ENCODE data around the gene UBXN1.
"Not testable (repeated sequence)": the region's sequence is repeated elsewhere in the genome, so short reads cannot be mapped to it uniquely, and the experiment has no call there.

Gene UBXN1

GRCh38 chr11:62671608-62672389 is 7.1 kb downstream of the UBXN1 start, which contains the start of the genes LBHD1 and UQCC3:
Gene LBHD1, minus strand, starts transcription at chr11:62672267. Its CDS starts 2,236 bp downstream, at chr11:62670031.
Gene UQCC3, plus strand, starts transcription at chr11:62671673. Its CDS starts 73 bp downstream, at chr11:62671746.
- peak; percentile 60 to 66 for DNase-seq (ENCODE audit: low read depth in 2 of 2)

GRCh38 chr11:62671236-62671607 is 7.7 kb downstream of the UBXN1 start:
- no peak for DNase-seq (ENCODE audit: low read depth in 2 of 2)

- DNase-seq (ENCODE audit: low read depth in 2 of 2): no peak
Measured at GRCh38 chr11:62669420-62670161, 9.3 kb downstream of the UBXN1 start.

GRCh38 chr11:62667460-62667859 is 11.4 kb downstream of the UBXN1 start:
- DNase-seq (ENCODE audit: low read depth in 2 of 2): no peak

GRCh38 chr11:62666259-62666926 is 12.5 kb downstream of the UBXN1 start:
- no peak for DNase-seq (ENCODE audit: low read depth in 2 of 2)

GRCh38 chr11:62665599-62666258 is 13.1 kb downstream of the UBXN1 start:
- peak in 1 of 2 donors; percentile 53 for DNase-seq (ENCODE audit: low read depth in 2 of 2)

GRCh38 chr11:62665075-62665598 is 13.7 kb downstream of the UBXN1 start, which contains the start of the genes C11orf98 and CSKMT:
Gene C11orf98, minus strand, starts transcription at chr11:62665210. Its CDS starts 41 bp downstream, at chr11:62665169.
Gene CSKMT, plus strand, starts transcription at chr11:62665312. Its CDS starts 568 bp downstream, at chr11:62665880.
- DNase-seq (ENCODE audit: low read depth in 2 of 2): peak; percentile 92 to 93

GRCh38 chr11:62664405-62665074 is 14.3 kb downstream of the UBXN1 start:
- DNase-seq (ENCODE audit: low read depth in 2 of 2): peak in 1 of 2 donors; percentile 42

- no peak for DNase-seq (ENCODE audit: low read depth in 2 of 2)
Measured at GRCh38 chr11:62656796-62657429, 22.0 kb downstream of the UBXN1 start.

GRCh38 chr11:62654297-62654696 is 24.6 kb downstream of the UBXN1 start:
- no peak for DNase-seq (ENCODE audit: low read depth in 2 of 2)

GRCh38 chr11:62652161-62653006 is 26.5 kb downstream of the UBXN1 start:
- DNase-seq (ENCODE audit: low read depth in 2 of 2): no peak

- DNase-seq (ENCODE audit: low read depth in 2 of 2): not testable (repeated sequence)
Measured at GRCh38 chr11:62650283-62650682, 28.6 kb downstream of the UBXN1 start.

GRCh38 chr11:62649486-62649885 is 29.4 kb downstream of the UBXN1 start:
- no peak for DNase-seq (ENCODE audit: low read depth in 2 of 2)

- no peak for DNase-seq (ENCODE audit: low read depth in 2 of 2)
Measured at GRCh38 chr11:62648967-62649364, 29.9 kb downstream of the UBXN1 start.

GRCh38 chr11:62648185-62648966 is 30.5 kb downstream of the UBXN1 start:
- no peak for DNase-seq (ENCODE audit: low read depth in 2 of 2)

- no peak for DNase-seq (ENCODE audit: low read depth in 2 of 2)
Measured at GRCh38 chr11:62647609-62648005, 31.3 kb downstream of the UBXN1 start.

- DNase-seq (ENCODE audit: low read depth in 2 of 2): no peak
Measured at GRCh38 chr11:62646825-62647608, 31.9 kb downstream of the UBXN1 start.

Data from stimulated activated CD8-positive, alpha-beta memory T cell treated with anti-CD3 and anti-CD28 coated beads, Interleukin-15, amount 100 ng/mL, for 48 hours (primary cell).